SK-N-MC (cell line): ENCODE data around the gene TMEFF2.

Source experiments
- EZH2 ChIP-seq: fragments of 200-600 bp; sonication (generic); IDR thresholded peaks from one replicate; pipeline ENCODE4 v1.6.1; 2017; ENCODE audit warnings: antibody characterized with exemption
- POLR2AphosphoS5 ChIP-seq: IDR thresholded peaks from 2 replicates; pipeline ENCODE4 v1.6.1; 2012; ENCODE audit warnings: mild to moderate bottlenecking, low read depth, low read length, borderline replicate concordance

DNA sequence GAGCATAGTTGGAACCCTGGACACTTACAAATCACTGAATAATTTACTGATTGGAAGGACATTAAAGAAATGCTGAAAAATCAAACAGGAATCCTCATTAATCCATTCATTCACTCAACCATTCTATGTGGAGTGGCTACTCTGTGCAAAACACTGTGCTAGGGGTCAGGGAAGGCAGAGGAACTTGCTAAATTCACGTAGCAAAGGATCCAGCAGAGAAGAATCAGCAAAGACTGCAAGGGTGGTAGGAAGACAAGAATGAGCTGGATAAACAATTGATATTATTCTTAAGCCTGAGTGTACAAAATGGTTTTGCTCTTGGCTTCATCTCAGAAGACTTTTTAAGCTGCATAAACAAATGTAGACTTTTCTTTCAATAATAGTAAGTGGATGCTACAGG, 183.5 kb downstream of the TMEFF2 start:
- TF ChIP-seq POLR2AphosphoS5 (no peak), EZH2 (no peak)
